Bronchial epithelial cell (primary cell): ENCODE results near the gene AKR1C8. TPM values are rescaled to one million over a fixed set of nuclear protein-coding genes. Genes with fewer than 3 reads are reported as not detected.
"Not testable (repeated sequence)": the region's sequence is repeated elsewhere in the genome, so short reads cannot be mapped to it uniquely, and the experiment has no call there.

Experiments used
- DNase-seq: peaks from one replicate; pipeline ENCODE4 v3.0.0-alpha.2; 2010; ENCODE audit warnings: low read depth
- FAIRE-seq: peaks from 2 replicates; lab custom pipeline; 2011; peaks lifted over from hg19 to GRCh38; lab: Jason Lieb, UNC
- H3K27me3 ChIP-seq: 2 replicates; pipeline ENCODE4 v1.5.1; 2011; ENCODE audit warnings: low read length; ENCODE audit not compliant: control insufficient read depth, insufficient read depth
- H3K36me3 ChIP-seq: 2 replicates; pipeline ENCODE4 v1.5.1; 2011; ENCODE audit warnings: low read length; ENCODE audit not compliant: control insufficient read depth, insufficient read depth
- H3K4me3 ChIP-seq: 2 replicates; pipeline ENCODE4 v1.5.1; 2011; ENCODE audit warnings: mild to moderate bottlenecking, low read depth, low read length, control low read depth
- total RNA-seq: library from RNA; depleted of rRNA; stranded (reverse); fragments of >200 nt; gene quantifications from 2 replicates; pipeline ENCODE4 v1.2.1, GENCODE V29; 2014
- TF ChIP-seq, protein P1 (sequence below): IDR thresholded peaks from 2 replicates; pipeline ENCODE4 v1.5.1; 2011; ENCODE audit warnings: mild to moderate bottlenecking, moderate library complexity, low read length, control low read depth, inconsistent platforms; ENCODE audit not compliant: insufficient read depth, severe bottlenecking

The AKR1C8 gene
- total RNA-seq, 1 donor from 2014 or later = 0.26 TPM

DNA sequence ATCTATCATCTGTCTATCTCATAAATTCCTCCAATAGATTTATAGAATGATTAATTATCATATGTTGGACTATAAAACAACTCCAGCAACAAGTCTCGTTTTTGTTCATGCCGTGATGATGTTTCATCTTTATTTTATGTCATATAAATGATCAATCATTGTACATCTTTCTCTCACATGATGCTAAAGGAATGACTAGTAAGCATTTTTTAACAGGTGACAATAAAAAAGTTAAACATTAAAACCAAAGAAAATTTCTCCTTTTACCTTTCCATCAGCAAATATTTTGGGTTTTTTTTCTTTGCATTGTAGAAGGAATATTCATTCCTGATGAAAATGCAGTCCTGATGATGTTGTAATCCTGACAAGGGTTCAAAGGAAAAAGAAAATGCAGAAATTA lies 49.4 kb downstream of the AKR1C8 start:
- FAIRE-seq (no peak), DNase-seq (no peak)
- Histone ChIP-seq H3K36me3 (no peaks in the 10 kb centered on the region), H3K4me3 (no peak overlapping the region), H3K27me3 (no peaks in the 10 kb centered on the region)
- TF ChIP-seq, protein P1, sequence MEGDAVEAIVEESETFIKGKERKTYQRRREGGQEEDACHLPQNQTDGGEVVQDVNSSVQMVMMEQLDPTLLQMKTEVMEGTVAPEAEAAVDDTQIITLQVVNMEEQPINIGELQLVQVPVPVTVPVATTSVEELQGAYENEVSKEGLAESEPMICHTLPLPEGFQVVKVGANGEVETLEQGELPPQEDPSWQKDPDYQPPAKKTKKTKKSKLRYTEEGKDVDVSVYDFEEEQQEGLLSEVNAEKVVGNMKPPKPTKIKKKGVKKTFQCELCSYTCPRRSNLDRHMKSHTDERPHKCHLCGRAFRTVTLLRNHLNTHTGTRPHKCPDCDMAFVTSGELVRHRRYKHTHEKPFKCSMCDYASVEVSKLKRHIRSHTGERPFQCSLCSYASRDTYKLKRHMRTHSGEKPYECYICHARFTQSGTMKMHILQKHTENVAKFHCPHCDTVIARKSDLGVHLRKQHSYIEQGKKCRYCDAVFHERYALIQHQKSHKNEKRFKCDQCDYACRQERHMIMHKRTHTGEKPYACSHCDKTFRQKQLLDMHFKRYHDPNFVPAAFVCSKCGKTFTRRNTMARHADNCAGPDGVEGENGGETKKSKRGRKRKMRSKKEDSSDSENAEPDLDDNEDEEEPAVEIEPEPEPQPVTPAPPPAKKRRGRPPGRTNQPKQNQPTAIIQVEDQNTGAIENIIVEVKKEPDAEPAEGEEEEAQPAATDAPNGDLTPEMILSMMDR = no peak

DNA sequence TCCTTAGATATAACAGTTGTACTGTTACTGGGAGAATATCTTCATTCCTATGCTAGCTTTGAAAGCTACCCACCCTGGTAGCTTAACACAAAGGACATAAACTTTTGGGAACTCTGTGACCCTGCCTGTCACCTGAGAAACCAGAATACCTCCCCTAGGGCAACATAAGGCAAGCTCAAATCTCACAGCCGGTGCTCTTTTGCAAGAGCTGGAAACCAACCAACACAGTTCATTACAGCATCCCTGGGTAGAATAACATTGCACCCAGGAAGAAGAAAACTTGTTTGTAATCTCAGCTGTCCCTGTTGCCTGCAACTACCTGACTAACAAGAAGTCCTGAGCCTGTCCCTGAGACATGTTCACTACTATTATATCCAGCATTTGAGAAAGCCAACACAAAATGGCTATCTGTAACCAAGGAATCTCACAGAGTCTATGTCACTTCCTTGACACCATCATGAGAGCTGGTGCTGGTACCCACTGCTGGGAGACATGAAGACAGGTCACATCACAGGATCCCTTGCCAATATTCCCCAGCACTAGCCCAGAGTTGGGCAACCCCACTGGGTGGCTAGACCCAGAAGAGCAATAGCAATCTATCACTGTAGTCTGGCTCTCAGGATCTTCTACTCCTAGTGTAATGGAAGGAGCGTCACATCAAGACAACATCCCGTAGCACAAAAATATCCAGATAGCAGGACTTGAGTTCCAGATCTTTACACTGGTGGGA lies 59.5 kb downstream of the AKR1C8 start:
- DNase-seq (peak; percentile 35), FAIRE-seq (peak; percentile 64)
- H3K4me3 ChIP-seq = no peak overlapping the region
- H3K36me3 ChIP-seq = no peaks in the 10 kb centered on the region
- H3K27me3 ChIP-seq = no peaks in the 10 kb centered on the region
- TF ChIP-seq, protein P1 = no peak

DNA sequence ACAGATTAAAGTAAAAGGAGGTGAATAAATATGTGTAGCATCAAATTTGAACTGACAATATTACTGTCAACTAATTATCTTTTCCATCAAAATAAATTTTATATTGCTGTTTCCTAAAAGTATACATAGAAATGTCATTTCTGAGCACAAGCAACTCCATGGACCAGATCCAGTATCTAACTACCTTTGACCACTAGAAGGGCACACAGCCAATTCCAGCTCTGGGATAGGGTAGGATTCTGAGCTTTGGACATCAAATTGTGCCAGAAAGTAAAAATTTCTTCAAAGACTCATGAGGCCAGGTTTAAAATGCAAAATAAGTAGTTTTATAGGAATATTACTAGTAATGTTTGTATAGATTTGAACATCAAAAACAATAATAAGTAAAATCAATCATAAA lies 61.1 kb downstream of the AKR1C8 start:
- DNase-seq = no peak
- TF ChIP-seq, protein P1 = no peak
- Histone ChIP-seq H3K36me3 (no peaks in the 10 kb centered on the region), H3K4me3 (no peak overlapping the region), H3K27me3 (no peaks in the 10 kb centered on the region)
- FAIRE-seq = no peak

DNA sequence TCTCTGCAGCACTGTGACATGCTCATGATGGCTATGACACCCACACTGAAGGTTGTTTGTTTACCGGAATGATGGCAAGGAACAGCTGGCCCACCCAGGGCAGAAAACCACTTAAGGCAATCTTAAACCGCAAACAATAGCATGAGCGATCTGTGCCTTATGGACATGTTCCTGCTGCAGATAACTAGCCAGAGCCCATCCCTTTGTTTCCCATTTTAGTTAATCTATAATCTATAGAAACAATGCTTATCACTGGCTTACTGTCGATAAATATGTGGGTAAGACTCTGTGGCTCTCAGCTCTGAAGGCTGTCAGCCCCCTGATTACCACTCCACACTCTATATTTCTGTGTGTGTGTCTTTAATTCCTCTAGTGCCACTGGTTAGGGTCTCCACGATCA lies 65.0 kb downstream of the AKR1C8 start:
- not testable (repeated sequence) for FAIRE-seq, DNase-seq, H3K36me3 ChIP-seq, H3K27me3 ChIP-seq, H3K4me3 ChIP-seq

DNA sequence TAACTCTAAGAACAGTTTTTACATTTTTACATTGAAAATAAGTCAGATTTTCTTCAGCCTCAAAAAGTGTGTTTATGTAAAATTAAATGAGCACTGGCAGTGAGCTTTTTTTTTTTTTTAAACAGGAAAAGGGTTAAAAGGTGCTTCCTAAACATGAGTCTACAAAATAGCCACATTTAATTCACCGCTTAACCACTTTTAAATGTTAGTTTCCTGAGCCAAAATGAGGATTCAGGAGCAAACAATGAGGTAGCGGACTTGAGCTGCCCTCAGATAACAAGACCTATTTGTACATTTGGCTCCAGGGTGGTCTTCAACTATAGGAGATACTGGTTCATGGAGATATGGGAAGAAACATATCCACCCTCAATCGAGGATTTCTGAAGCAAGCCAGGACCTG lies 67.9 kb downstream of the AKR1C8 start:
- no peak for DNase-seq
- no peak for FAIRE-seq
- TF ChIP-seq, protein P1 = no peak
- Histone ChIP-seq H3K27me3 (no peaks in the 10 kb centered on the region), H3K36me3 (no peaks in the 10 kb centered on the region), H3K4me3 (no peak overlapping the region)

DNA sequence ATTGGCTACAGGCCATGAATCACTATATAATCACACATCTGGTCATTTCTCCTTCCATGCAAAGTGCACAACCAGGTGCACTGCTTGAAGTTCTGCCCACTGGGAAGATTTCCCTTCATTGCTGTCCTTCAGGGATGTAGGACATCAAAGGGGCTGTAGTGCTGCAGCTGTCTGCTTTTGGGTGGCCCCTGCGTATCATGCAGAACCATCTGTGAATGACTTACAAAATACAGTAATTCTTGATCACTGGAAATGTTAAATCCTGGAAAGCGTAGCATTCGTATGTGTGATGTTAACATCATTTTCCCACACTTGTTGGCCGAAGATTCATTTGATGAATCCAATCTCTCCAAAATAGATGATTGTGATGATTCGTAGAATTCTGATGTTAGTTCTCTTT lies 68.3 kb downstream of the AKR1C8 start:
- TF ChIP-seq, protein P1 = no peak
- FAIRE-seq = no peak
- no peaks in the 10 kb centered on the region for H3K36me3 ChIP-seq
- no peaks in the 10 kb centered on the region for H3K27me3 ChIP-seq
- DNase-seq = no peak
- H3K4me3 ChIP-seq = no peak overlapping the region

DNA sequence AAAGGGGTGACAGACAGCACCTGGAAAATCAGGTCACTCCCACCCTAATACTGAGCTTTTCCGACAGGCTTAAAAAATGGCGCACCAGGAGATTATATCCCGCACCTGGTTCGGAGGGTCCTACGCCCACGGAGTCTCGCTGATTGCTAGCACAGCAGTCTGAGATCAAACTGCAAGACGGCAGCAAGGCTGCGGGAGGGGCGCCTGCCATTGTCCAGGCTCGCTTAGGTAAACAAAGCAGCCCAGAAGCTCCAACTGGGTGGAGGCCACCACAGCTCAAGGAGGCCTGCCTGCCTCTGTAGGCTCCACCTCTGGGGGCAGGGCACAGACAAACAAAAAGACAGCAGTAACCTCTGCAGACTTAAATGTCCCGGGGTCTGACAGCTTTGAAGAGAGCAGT lies 75.1 kb downstream of the AKR1C8 start:
- not testable (repeated sequence) for H3K4me3 ChIP-seq, FAIRE-seq

More for the DNA sequence above, 75.1 kb downstream of the AKR1C8 start:
- not testable (repeated sequence) for DNase-seq, H3K27me3 ChIP-seq
- H3K36me3 ChIP-seq = peaks cover 13% of the 10 kb centered on the region
